ENCODE measurements around the gene ABRACL.
"Not testable (repeated sequence)": the region's sequence is repeated elsewhere in the genome, so short reads cannot be mapped to it uniquely, and the experiment has no call there.

The ABRACL gene

GRCh38 chr6:138991206-138991605 lies 37.3 kb upstream of the ABRACL start:
- H3K36me3 ChIP-seq (ENCODE audit: control insufficient read depth, insufficient read depth, low read length), result no peaks in the 10 kb centered on the region
- H3K27me3 ChIP-seq (ENCODE audit: control insufficient read depth, insufficient read depth, low read length), result no peaks in the 10 kb centered on the region
- no peaks in the 10 kb centered on the region for H3K9me3 ChIP-seq (ENCODE audit: control insufficient read depth, insufficient read depth, low read depth, low read length)
- H3K9ac ChIP-seq (ENCODE audit: low read length), result no peak overlapping the region
- H3K4me3 ChIP-seq (ENCODE audit: low read depth, low read length), result no peak overlapping the region
- peaks cover 21% of the 10 kb centered on the region for H3K4me1 ChIP-seq (ENCODE audit: control insufficient read depth, insufficient read depth, low read length)
- H3K27ac ChIP-seq (ENCODE audit: low read depth, low read length), result no peak overlapping the region

GRCh38 chr6:138992965-138993364 lies 35.6 kb upstream of the ABRACL start:
- not testable (repeated sequence) for H3K27ac ChIP-seq (ENCODE audit: low read depth, low read length); H3K9ac ChIP-seq (ENCODE audit: low read length); H3K9me3 ChIP-seq (ENCODE audit: control insufficient read depth, insufficient read depth, low read depth, low read length); H3K36me3 ChIP-seq (ENCODE audit: control insufficient read depth, insufficient read depth, low read length); H3K4me3 ChIP-seq (ENCODE audit: low read depth, low read length); H3K27me3 ChIP-seq (ENCODE audit: control insufficient read depth, insufficient read depth, low read length)
- H3K4me1 ChIP-seq (ENCODE audit: control insufficient read depth, insufficient read depth, low read length), result peaks cover 23% of the 10 kb centered on the region

DNA sequence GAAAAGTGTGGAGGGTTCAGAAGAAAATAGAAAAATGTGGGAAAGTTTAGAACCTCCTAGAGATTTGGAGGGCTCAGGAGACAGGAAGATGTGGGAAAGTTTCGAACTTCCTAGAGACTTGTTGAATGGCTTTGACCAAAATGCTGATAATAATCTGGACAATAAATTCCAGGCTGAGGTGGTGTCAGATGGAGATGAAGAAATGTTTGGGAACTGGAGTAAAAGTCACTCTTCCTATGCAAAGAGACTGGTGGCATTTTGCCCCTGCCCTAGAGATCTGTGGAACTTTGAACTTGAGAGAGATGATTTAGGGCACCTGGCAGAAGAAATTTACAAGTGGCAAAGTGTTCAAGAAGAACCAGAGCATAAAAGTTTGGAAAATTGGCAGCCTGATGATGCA lies 35.1 kb upstream of the ABRACL start:
- peaks cover 22% of the 10 kb centered on the region for H3K4me1 ChIP-seq (ENCODE audit: control insufficient read depth, insufficient read depth, low read length)
- H3K36me3 ChIP-seq (ENCODE audit: control insufficient read depth, insufficient read depth, low read length); H3K27ac ChIP-seq (ENCODE audit: low read depth, low read length); H3K9ac ChIP-seq (ENCODE audit: low read length); H3K9me3 ChIP-seq (ENCODE audit: control insufficient read depth, insufficient read depth, low read depth, low read length); H3K27me3 ChIP-seq (ENCODE audit: control insufficient read depth, insufficient read depth, low read length); H3K4me3 ChIP-seq (ENCODE audit: low read depth, low read length): not testable (repeated sequence)

DNA sequence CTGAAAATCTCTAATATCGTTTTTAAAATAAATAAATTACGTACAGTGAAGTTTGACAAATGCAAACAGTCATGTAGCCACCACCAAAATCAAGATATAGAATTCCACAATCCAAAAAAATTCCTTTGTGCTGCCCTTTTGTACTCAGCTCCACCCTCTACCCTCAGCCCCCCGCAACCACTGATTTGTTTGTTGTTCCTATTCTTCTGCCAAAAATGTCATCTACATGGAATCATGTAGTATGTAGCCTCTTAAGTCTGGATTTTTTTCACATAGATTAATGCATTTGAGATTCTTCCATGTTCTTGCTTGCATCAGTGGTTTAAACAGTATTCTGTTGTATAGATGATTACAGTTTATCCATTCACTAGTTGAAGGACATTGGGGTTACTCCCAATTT lies 32.0 kb upstream of the ABRACL start:
- Histone ChIP-seq H3K4me1 (ENCODE audit: control insufficient read depth, insufficient read depth, low read length) (peaks cover 19% of the 10 kb centered on the region), H3K4me3 (ENCODE audit: low read depth, low read length) (no peak overlapping the region), H3K36me3 (ENCODE audit: control insufficient read depth, insufficient read depth, low read length) (no peaks in the 10 kb centered on the region), H3K27ac (ENCODE audit: low read depth, low read length) (no peak overlapping the region), H3K27me3 (ENCODE audit: control insufficient read depth, insufficient read depth, low read length) (no peaks in the 10 kb centered on the region), H3K9me3 (ENCODE audit: control insufficient read depth, insufficient read depth, low read depth, low read length) (no peaks in the 10 kb centered on the region), H3K9ac (ENCODE audit: low read length) (no peak overlapping the region)

DNA sequence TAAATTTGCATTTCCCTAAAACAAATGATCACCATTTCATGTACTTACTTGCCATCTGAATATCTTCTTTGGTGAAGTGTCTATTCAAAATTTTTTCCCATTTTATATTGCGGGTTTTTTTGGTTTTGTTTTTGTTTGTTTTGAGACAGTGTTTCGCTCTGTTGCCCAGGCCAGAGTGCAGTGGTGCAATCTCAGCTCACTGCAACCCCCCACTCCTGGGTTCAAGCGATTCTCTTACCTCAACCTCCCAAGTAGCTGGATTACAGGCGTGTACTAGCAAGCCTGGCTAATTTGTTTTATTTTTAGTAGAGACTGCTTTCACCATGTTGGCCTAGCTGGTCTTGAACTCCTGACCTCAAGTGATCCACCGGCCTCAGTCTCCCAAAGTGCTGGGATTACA lies 31.4 kb upstream of the ABRACL start:
- Histone ChIP-seq H3K36me3 (ENCODE audit: control insufficient read depth, insufficient read depth, low read length) (no peaks in the 10 kb centered on the region), H3K27me3 (ENCODE audit: control insufficient read depth, insufficient read depth, low read length) (no peaks in the 10 kb centered on the region), H3K4me3 (ENCODE audit: low read depth, low read length) (no peak overlapping the region), H3K27ac (ENCODE audit: low read depth, low read length) (no peak overlapping the region), H3K9ac (ENCODE audit: low read length) (no peak overlapping the region), H3K4me1 (ENCODE audit: control insufficient read depth, insufficient read depth, low read length) (peaks cover 19% of the 10 kb centered on the region), H3K9me3 (ENCODE audit: control insufficient read depth, insufficient read depth, low read depth, low read length) (no peaks in the 10 kb centered on the region)

GRCh38 chr6:138999949-139000725 lies 28.4 kb upstream of the ABRACL start:
- Histone ChIP-seq H3K27ac (ENCODE audit: low read depth, low read length) (no peak overlapping the region), H3K4me3 (ENCODE audit: low read depth, low read length) (no peak overlapping the region), H3K4me1 (ENCODE audit: control insufficient read depth, insufficient read depth, low read length) (peaks cover 6% of the 10 kb centered on the region; the same call in 1 of the 2 replicates), H3K36me3 (ENCODE audit: control insufficient read depth, insufficient read depth, low read length) (no peaks in the 10 kb centered on the region), H3K27me3 (ENCODE audit: control insufficient read depth, insufficient read depth, low read length) (no peaks in the 10 kb centered on the region), H3K9ac (ENCODE audit: low read length) (no peak overlapping the region), H3K9me3 (ENCODE audit: control insufficient read depth, insufficient read depth, low read depth, low read length) (no peaks in the 10 kb centered on the region)

DNA sequence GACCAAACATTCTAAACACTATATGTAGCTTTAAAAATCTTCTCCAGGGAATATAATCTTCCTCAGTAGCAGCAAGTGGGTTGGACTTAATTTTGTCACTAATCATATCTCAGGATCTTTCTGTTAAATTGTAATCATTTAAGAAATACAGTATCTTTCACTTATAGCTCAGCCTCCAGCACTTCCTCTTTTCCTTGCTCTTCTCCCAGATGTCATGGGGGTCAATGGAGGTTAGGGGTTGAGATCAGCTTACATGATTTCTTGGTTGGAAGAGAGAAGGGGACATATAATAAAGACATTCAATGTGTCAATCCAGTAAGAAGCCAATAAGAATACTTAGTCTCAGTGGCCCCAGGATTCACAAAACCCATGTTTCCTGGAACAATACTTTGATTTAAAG lies 24.8 kb upstream of the ABRACL start:
- no peak overlapping the region for H3K4me3 ChIP-seq (ENCODE audit: low read depth, low read length)
- H3K36me3 ChIP-seq (ENCODE audit: control insufficient read depth, insufficient read depth, low read length), result no peaks in the 10 kb centered on the region
- H3K27ac ChIP-seq (ENCODE audit: low read depth, low read length), result no peak overlapping the region
- H3K27me3 ChIP-seq (ENCODE audit: control insufficient read depth, insufficient read depth, low read length), result no peaks in the 10 kb centered on the region
- no peak overlapping the region for H3K9ac ChIP-seq (ENCODE audit: low read length)
- H3K4me1 ChIP-seq (ENCODE audit: control insufficient read depth, insufficient read depth, low read length), result no peaks in the 10 kb centered on the region
- H3K9me3 ChIP-seq (ENCODE audit: control insufficient read depth, insufficient read depth, low read depth, low read length), result no peaks in the 10 kb centered on the region

GRCh38 chr6:139006477-139006876 lies 22.1 kb upstream of the ABRACL start:
- H3K9me3 ChIP-seq (ENCODE audit: control insufficient read depth, insufficient read depth, low read depth, low read length), result no peaks in the 10 kb centered on the region
- H3K27me3 ChIP-seq (ENCODE audit: control insufficient read depth, insufficient read depth, low read length), result no peaks in the 10 kb centered on the region
- H3K27ac ChIP-seq (ENCODE audit: low read depth, low read length), result no peak overlapping the region
- no peaks in the 10 kb centered on the region for H3K36me3 ChIP-seq (ENCODE audit: control insufficient read depth, insufficient read depth, low read length)
- H3K4me3 ChIP-seq (ENCODE audit: low read depth, low read length), result no peak overlapping the region
- H3K9ac ChIP-seq (ENCODE audit: low read length), result no peak overlapping the region
- peaks cover 6% of the 10 kb centered on the region; the same call in 1 of the 2 replicates for H3K4me1 ChIP-seq (ENCODE audit: control insufficient read depth, insufficient read depth, low read length)

DNA sequence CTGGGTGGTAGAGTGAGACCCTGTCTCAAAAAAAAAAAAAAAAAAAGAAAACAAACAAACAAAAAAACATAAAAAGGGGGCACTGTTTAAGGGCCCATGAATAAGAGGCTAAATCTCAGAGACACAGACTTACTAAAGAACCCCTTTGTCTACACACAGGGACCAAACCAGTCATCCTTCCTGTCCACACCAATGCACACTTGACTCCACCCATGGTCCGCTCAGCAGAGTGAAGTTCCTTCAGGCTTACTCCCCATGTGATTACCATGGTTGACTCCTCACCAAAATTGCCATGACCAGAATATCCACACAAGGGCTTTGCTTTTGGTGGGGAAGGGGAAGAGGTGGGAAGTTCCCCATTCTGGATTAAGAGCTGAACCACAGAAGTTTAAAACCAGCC lies 21.1 kb upstream of the ABRACL start:
- H3K27me3 ChIP-seq (ENCODE audit: control insufficient read depth, insufficient read depth, low read length), result no peaks in the 10 kb centered on the region
- H3K4me3 ChIP-seq (ENCODE audit: low read depth, low read length), result no peak overlapping the region
- no peaks in the 10 kb centered on the region for H3K36me3 ChIP-seq (ENCODE audit: control insufficient read depth, insufficient read depth, low read length)
- peaks cover 6% of the 10 kb centered on the region; the same call in 1 of the 2 replicates for H3K4me1 ChIP-seq (ENCODE audit: control insufficient read depth, insufficient read depth, low read length)
- no peak overlapping the region for H3K27ac ChIP-seq (ENCODE audit: low read depth, low read length)
- no peaks in the 10 kb centered on the region for H3K9me3 ChIP-seq (ENCODE audit: control insufficient read depth, insufficient read depth, low read depth, low read length)
- no peak overlapping the region for H3K9ac ChIP-seq (ENCODE audit: low read length)

DNA sequence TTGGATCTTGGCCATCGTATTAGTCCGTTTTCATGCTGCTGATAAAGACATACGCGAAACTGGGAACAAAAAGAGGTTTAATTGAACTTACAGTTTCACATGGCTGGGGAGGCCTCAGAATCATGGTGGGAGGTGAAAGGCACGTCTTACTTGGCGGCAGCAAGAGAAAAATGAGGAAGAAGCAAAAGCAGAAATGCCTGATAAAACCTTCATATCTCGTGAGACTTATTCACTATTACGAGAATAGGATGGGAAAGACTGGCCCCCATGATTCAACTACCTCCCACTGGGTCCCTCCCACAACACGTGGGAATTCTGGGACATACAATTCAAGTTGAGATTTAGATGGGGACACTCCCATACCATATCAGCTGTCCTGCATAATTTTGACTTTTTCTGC lies 20.4 kb upstream of the ABRACL start:
- Histone ChIP-seq H3K4me3 (ENCODE audit: low read depth, low read length) (no peak overlapping the region), H3K27me3 (ENCODE audit: control insufficient read depth, insufficient read depth, low read length) (no peaks in the 10 kb centered on the region), H3K36me3 (ENCODE audit: control insufficient read depth, insufficient read depth, low read length) (no peaks in the 10 kb centered on the region), H3K4me1 (ENCODE audit: control insufficient read depth, insufficient read depth, low read length) (peaks cover 6% of the 10 kb centered on the region; the same call in 1 of the 2 replicates), H3K9me3 (ENCODE audit: control insufficient read depth, insufficient read depth, low read depth, low read length) (no peaks in the 10 kb centered on the region), H3K27ac (ENCODE audit: low read depth, low read length) (no peak overlapping the region), H3K9ac (ENCODE audit: low read length) (no peak overlapping the region)

GRCh38 chr6:139010674-139011073 lies 17.9 kb upstream of the ABRACL start:
- H3K36me3 ChIP-seq (ENCODE audit: control insufficient read depth, insufficient read depth, low read length), result no peaks in the 10 kb centered on the region
- no peak overlapping the region for H3K9ac ChIP-seq (ENCODE audit: low read length)
- H3K9me3 ChIP-seq (ENCODE audit: control insufficient read depth, insufficient read depth, low read depth, low read length), result no peaks in the 10 kb centered on the region
- H3K4me1 ChIP-seq (ENCODE audit: control insufficient read depth, insufficient read depth, low read length), result peaks cover 6% of the 10 kb centered on the region; the same call in 1 of the 2 replicates
- H3K27me3 ChIP-seq (ENCODE audit: control insufficient read depth, insufficient read depth, low read length), result no peaks in the 10 kb centered on the region
- no peak overlapping the region for H3K4me3 ChIP-seq (ENCODE audit: low read depth, low read length)
- H3K27ac ChIP-seq (ENCODE audit: low read depth, low read length), result no peak overlapping the region
